CD4-positive, alpha-beta T cell (primary cell): Measurements from ENCODE around the gene NUDT8. TPM values are rescaled to one million over a fixed set of nuclear protein-coding genes. Genes with fewer than 3 reads are reported as not detected.

Source experiments
- ATAC-seq: fragments of 200-7000 bp; cut with Tn5 transposase; one replicate; pipeline ENCODE4 v1.10.0; 2022; ENCODE audit warnings: mild to moderate bottlenecking; ENCODE audit not compliant: poor library complexity
- CTCF ChIA-PET: fragments of 350-600 bp; sonication (Branson Sonifier 250); formaldehyde crosslinking; loops from one replicate; lab custom pipeline; 2021; ENCODE audit warnings: antibody characterized with exemption, inconsistent platforms; lab: Charles Lee
- POLR2A ChIA-PET: fragments of 350-600 bp; sonication (Branson Sonifier 250); formaldehyde crosslinking; loops from one replicate; lab custom pipeline; 2021; ENCODE audit warnings: antibody characterized with exemption, inconsistent platforms; lab: Charles Lee
- DNase-seq, 14 experiments: peaks; one replicate each; pipeline ENCODE4 v3.0.0-alpha.2; 2013 to 2020; ENCODE audit warnings: mixed read lengths in 2 of 14
- H3K27ac ChIP-seq, 2 donors: one replicate each; pipeline versions ENCODE4 v1.5.1 to v1.7.0; 2013; ENCODE audit warnings: low read length in 2 of 2, low read depth in 1 of 2, mild to moderate bottlenecking in 1 of 2
- H3K27me3 ChIP-seq, 2 experiments: 1 replicate in 1 of 2; 2 replicates in 1 of 2; pipeline versions ENCODE4 v1.6.1 to v1.7.0; 2013; ENCODE audit warnings: low read length in 2 of 2, control low read depth in 1 of 2, mild to moderate bottlenecking in 1 of 2, moderate library complexity in 1 of 2; ENCODE audit not compliant: insufficient read depth in 2 of 2, control insufficient read depth in 1 of 2
- H3K36me3 ChIP-seq: one replicate; pipeline ENCODE4 v1.6.1; 2013; ENCODE audit warnings: low read length, control low read depth; ENCODE audit not compliant: insufficient read depth
- H3K4me1 ChIP-seq: one replicate; pipeline ENCODE4 v1.6.1; 2013; ENCODE audit warnings: low read length, control low read depth; ENCODE audit not compliant: insufficient read depth
- H3K4me3 ChIP-seq: one replicate; pipeline ENCODE4 v1.5.1; 2013; ENCODE audit warnings: mild to moderate bottlenecking, low read length, moderate library complexity
- H3K9me3 ChIP-seq, 2 experiments: 1 replicate in 1 of 2; 2 replicates in 1 of 2; pipeline versions ENCODE4 v1.6.1 to v1.7.0; 2013; ENCODE audit warnings: low read length in 2 of 2, mild to moderate bottlenecking in 2 of 2, control low read depth in 1 of 2, moderate library complexity in 1 of 2; ENCODE audit not compliant: control insufficient read depth in 1 of 2, insufficient read depth in 1 of 2
- H3K27ac Mint-ChIP-seq: one replicate; pipeline ENCODE4 v1.8.0; 2020; ENCODE audit warnings: mixed read lengths
- H3K27me3 Mint-ChIP-seq: one replicate; pipeline ENCODE4 v1.8.0; 2021; ENCODE audit warnings: mixed read lengths
- H3K36me3 Mint-ChIP-seq: one replicate; pipeline ENCODE4 v1.8.0; 2021; ENCODE audit warnings: low read depth, mixed read lengths
- H3K4me1 Mint-ChIP-seq: one replicate; pipeline ENCODE4 v1.8.0; 2021; ENCODE audit warnings: low read depth, mixed read lengths
- H3K4me3 Mint-ChIP-seq: one replicate; pipeline ENCODE4 v1.8.0; 2020; ENCODE audit warnings: mild to moderate bottlenecking, mixed read lengths
- H3K9me3 Mint-ChIP-seq: one replicate; pipeline ENCODE4 v1.8.0; 2020; ENCODE audit warnings: mixed read lengths
- intact Hi-C, 2 experiments: fragments of 100-400 bp; cut with DNase I in 1 of 2; cut with micrococcal nuclease in 1 of 2; formaldehyde crosslinking; loops; one replicate each; pipeline versions ENCODE4 v1.15.1 to v1.9.0; 2023 to 2025; cut with DNase I, micrococcal nuclease
- total RNA-seq, 174 experiments: library from RNA in 2 of 174; stranded (reverse) in 2 of 174; gene quantifications; one replicate each; pipeline ENCODE4 v1.2.3 and lab custom pipeline; 2021 to 2026
- TF ChIP-seq, protein P1 (sequence below): fragments of 200-600 bp; IDR thresholded peaks from one replicate; pipeline ENCODE4 v1.8.0; 2022; ENCODE audit warnings: antibody characterized with exemption, mild to moderate bottlenecking

Gene NUDT8
- total RNA-seq, 2 experiments from 2014 or later, result 0.92 to 1.4 TPM

- intact Hi-C loops, result loop anchor here in 1 of 2 experiments (5.0 to 10.0 kb wide), 3 partner anchors 36 to 256 kb away; partner anchors contain the start of genes POLD4 and RAD9A
- H3K27me3 ChIP-seq, result peaks cover 0 to 3% of the 10 kb centered on the region in 2 experiments
- TF ChIP-seq, protein P1, sequence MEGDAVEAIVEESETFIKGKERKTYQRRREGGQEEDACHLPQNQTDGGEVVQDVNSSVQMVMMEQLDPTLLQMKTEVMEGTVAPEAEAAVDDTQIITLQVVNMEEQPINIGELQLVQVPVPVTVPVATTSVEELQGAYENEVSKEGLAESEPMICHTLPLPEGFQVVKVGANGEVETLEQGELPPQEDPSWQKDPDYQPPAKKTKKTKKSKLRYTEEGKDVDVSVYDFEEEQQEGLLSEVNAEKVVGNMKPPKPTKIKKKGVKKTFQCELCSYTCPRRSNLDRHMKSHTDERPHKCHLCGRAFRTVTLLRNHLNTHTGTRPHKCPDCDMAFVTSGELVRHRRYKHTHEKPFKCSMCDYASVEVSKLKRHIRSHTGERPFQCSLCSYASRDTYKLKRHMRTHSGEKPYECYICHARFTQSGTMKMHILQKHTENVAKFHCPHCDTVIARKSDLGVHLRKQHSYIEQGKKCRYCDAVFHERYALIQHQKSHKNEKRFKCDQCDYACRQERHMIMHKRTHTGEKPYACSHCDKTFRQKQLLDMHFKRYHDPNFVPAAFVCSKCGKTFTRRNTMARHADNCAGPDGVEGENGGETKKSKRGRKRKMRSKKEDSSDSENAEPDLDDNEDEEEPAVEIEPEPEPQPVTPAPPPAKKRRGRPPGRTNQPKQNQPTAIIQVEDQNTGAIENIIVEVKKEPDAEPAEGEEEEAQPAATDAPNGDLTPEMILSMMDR, result no peak
- H3K4me3 Mint-ChIP-seq, result peak overlapping the region; percentile 88
- H3K4me1 Mint-ChIP-seq, result peaks cover 15% of the 10 kb centered on the region
- H3K36me3 ChIP-seq, result peaks cover 48% of the 10 kb centered on the region
- no peak overlapping the region for H3K4me3 ChIP-seq
- H3K9me3 Mint-ChIP-seq, result no peaks in the 10 kb centered on the region
- H3K27ac ChIP-seq, result no peak overlapping the region
- peaks cover 0 to 3% of the 10 kb centered on the region in 2 experiments for H3K9me3 ChIP-seq
- POLR2A ChIA-PET, result interaction anchor here (0.6 to 2.4 kb wide), 2 partner anchors 21 to 25 kb away, joined by 3 to 8 read pairs; partner anchors contain the start of gene GSTP1
- ATAC-seq, result no peak
- H3K36me3 Mint-ChIP-seq, result peaks cover 39% of the 10 kb centered on the region
- DNase-seq, result no peak
- no peaks in the 10 kb centered on the region for H3K27me3 Mint-ChIP-seq
- H3K4me1 ChIP-seq, result peaks cover 30% of the 10 kb centered on the region
- H3K27ac Mint-ChIP-seq, result peak overlapping the region; percentile 49
- CTCF ChIA-PET, result interaction anchor here (2.0 kb wide), 1 partner anchor 21 kb away, joined by 9 read pairs; the partner anchor contains the start of gene NUDT8
Observed at GRCh38 chr11:67608486-67608885, 21.3 kb downstream of the NUDT8 start.

GRCh38 chr11:67607507-67607906 lies 22.2 kb downstream of the NUDT8 start:
- DNase-seq (peak in 1 of 14 experiments; percentile 21), ATAC-seq (no peak)
- peaks cover 0 to 3% of the 10 kb centered on the region in 2 experiments for H3K27me3 ChIP-seq
- peak overlapping the region; percentile 64 to 79 for H3K27ac ChIP-seq
- TF ChIP-seq, protein P1, result no peak
- H3K4me1 ChIP-seq, result peaks cover 23% of the 10 kb centered on the region
- peak overlapping the region; percentile 83 for H3K4me3 ChIP-seq
- Mint-ChIP-seq H3K4me3 (peak overlapping the region; percentile 88), H3K27ac (peak overlapping the region; percentile 67), H3K36me3 (peaks cover 37% of the 10 kb centered on the region), H3K9me3 (no peaks in the 10 kb centered on the region), H3K27me3 (peaks cover 8% of the 10 kb centered on the region), H3K4me1 (peaks cover 9% of the 10 kb centered on the region)
- H3K36me3 ChIP-seq, result peaks cover 43% of the 10 kb centered on the region
- ChIA-PET POLR2A (interaction anchor here (0.6 to 2.4 kb wide), 2 partner anchors 24 to 537 kb away, joined by 3 to 8 read pairs; partner anchors contain the start of gene GSTP1), CTCF (interaction anchor here (1.6 to 2.0 kb wide), 2 partner anchors 22 to 23 kb away, joined by 4 to 9 read pairs; partner anchors contain the start of genes GSTP1 and NUDT8)
- H3K9me3 ChIP-seq, result peaks cover 0 to 3% of the 10 kb centered on the region in 2 experiments
- intact Hi-C loops, result loop anchor here in 1 of 2 experiments (2.0 to 10.0 kb wide), 4 partner anchors 35 to 255 kb away; partner anchors contain the start of genes CDK2AP2, POLD4 and RAD9A

GRCh38 chr11:67606492-67607295 lies 23.0 kb downstream of the NUDT8 start, which contains the start of gene NDUFV1:
NDUFV1 (plus strand) TSS chr11:67606936; CDS start chr11:67607005, 69 bp downstream.
- peaks cover 23% of the 10 kb centered on the region for H3K4me1 ChIP-seq
- TF ChIP-seq, protein P1, result peak; percentile 81
- H3K27ac ChIP-seq, result peak within 1 kb of the TSS; percentile 64 to 79
- peak within 1 kb of the TSS; percentile 70 for H3K27ac Mint-ChIP-seq
- CTCF ChIA-PET, result interaction anchor here (1.5 to 1.6 kb wide), 2 partner anchors 7 to 22 kb away, joined by 4 to 5 read pairs; partner anchors contain the start of gene GSTP1
- ATAC-seq (peak; percentile 98), DNase-seq (peak; percentile 93 to 98 (median 96))
- H3K9me3 Mint-ChIP-seq, result no peaks in the 10 kb centered on the region
- POLR2A ChIA-PET, result no interaction called here
- peak within 1 kb of the TSS; percentile 88 for H3K4me3 Mint-ChIP-seq
- intact Hi-C loops, result loop anchor here (1.0 to 10.0 kb wide), 7 partner anchors 8 to 254 kb away; partner anchors contain the start of genes CDK2AP2 (in 1 of the 2), NUDT8 (in 1 of the 2), POLD4 (in 1 of the 2) and RAD9A (in 1 of the 2)
- H3K9me3 ChIP-seq, result no peaks in the 10 kb centered on the region
- peaks cover 9% of the 10 kb centered on the region for H3K4me1 Mint-ChIP-seq
- peaks cover 35% of the 10 kb centered on the region for H3K36me3 ChIP-seq
- peaks cover 0 to 3% of the 10 kb centered on the region in 2 experiments for H3K27me3 ChIP-seq
- peaks cover 30% of the 10 kb centered on the region for H3K36me3 Mint-ChIP-seq
- H3K27me3 Mint-ChIP-seq, result peaks cover 10% of the 10 kb centered on the region
- peak within 1 kb of the TSS; percentile 83 for H3K4me3 ChIP-seq
